ENCODE results near the gene TMEM175.
A peak's percentile ranks its signal among the peaks of the same experiment; 100 is the strongest.

Gene TMEM175, protein sequence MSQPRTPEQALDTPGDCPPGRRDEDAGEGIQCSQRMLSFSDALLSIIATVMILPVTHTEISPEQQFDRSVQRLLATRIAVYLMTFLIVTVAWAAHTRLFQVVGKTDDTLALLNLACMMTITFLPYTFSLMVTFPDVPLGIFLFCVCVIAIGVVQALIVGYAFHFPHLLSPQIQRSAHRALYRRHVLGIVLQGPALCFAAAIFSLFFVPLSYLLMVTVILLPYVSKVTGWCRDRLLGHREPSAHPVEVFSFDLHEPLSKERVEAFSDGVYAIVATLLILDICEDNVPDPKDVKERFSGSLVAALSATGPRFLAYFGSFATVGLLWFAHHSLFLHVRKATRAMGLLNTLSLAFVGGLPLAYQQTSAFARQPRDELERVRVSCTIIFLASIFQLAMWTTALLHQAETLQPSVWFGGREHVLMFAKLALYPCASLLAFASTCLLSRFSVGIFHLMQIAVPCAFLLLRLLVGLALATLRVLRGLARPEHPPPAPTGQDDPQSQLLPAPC

DNA sequence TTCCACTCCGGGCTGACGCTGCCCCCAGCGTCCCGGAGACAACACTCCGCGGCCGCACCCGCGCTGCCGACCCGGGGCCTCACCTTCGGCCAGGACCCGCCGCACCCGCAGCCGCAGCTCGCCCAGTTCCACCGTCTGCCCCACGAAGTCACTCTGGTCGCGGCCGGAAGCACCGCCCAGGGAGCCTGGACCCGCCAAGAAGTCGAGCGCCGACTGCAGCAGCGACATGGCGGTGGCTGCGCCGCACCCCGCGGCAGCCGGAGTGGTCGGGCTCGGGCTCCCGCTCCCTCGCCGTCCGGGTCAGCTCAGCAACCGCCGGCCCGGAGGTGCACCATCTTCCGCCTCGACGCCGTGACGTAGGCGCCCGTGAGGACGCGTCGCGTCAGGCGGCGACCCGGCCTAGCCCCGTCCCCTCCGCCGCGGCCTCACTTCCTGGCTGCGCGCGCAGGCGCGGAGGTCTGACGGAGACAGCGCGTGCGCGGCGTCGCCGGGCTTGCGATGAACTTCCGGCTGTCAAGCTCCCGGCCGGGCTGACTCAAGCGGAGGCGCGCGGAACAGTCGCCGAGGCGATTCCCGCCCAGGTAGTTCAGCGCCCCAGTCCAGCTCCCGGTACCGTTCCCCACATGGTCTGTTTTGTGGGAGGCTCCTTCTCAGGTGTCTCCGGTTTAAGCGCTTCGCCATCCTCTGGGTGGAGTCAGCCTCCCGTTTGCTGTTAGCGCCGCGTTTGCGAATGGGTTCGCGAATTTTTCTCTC is at the start of gene TMEM175, which contains the start of gene GAK:
Gene TMEM175, plus strand, starts transcription at position 501 of the 753 bp plus-strand sequence. CDS start 15,280 bp downstream, outside the sequence.
Gene GAK, minus strand, starts transcription at position 357 of the 753 bp plus-strand sequence. Its CDS starts 129 bp downstream, at position 228.
- Histone ChIP-seq H3K27me3 (ENCODE audit: insufficient read depth, low read depth) (no peaks in the 10 kb centered on the region), H3K4me1 (ENCODE audit: low read depth, poor library complexity, severe bottlenecking) (peaks cover 11% of the 10 kb centered on the region), H3K4me2 (peak within 1 kb of the TSS; percentile 73; the same call in 1 of the 2 replicates), H3K79me2 (ENCODE audit: insufficient read depth, low read depth) (peaks cover 43% of the 10 kb centered on the region), H3K27ac (peak within 1 kb of the TSS; percentile 63), H4K20me1 (ENCODE audit: insufficient read depth) (no peaks in the 10 kb centered on the region), H2AFZ (ENCODE audit: low read depth) (peak within 1 kb of the TSS; percentile 71), H3K36me3 (ENCODE audit: insufficient read depth) (no peaks in the 10 kb centered on the region), H3K9ac (peak within 1 kb of the TSS; percentile 78), H3K4me3 (IDR thresholded peaks at IDR 0.05; ENCODE audit: insufficient read depth, low read depth, low read length) (no peak within 1 kb of the TSS)
- TF ChIP-seq, protein P1, sequence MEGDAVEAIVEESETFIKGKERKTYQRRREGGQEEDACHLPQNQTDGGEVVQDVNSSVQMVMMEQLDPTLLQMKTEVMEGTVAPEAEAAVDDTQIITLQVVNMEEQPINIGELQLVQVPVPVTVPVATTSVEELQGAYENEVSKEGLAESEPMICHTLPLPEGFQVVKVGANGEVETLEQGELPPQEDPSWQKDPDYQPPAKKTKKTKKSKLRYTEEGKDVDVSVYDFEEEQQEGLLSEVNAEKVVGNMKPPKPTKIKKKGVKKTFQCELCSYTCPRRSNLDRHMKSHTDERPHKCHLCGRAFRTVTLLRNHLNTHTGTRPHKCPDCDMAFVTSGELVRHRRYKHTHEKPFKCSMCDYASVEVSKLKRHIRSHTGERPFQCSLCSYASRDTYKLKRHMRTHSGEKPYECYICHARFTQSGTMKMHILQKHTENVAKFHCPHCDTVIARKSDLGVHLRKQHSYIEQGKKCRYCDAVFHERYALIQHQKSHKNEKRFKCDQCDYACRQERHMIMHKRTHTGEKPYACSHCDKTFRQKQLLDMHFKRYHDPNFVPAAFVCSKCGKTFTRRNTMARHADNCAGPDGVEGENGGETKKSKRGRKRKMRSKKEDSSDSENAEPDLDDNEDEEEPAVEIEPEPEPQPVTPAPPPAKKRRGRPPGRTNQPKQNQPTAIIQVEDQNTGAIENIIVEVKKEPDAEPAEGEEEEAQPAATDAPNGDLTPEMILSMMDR (conservative IDR thresholded peaks at IDR 0.05; ENCODE audit: low read depth, low read length) = no peak

DNA sequence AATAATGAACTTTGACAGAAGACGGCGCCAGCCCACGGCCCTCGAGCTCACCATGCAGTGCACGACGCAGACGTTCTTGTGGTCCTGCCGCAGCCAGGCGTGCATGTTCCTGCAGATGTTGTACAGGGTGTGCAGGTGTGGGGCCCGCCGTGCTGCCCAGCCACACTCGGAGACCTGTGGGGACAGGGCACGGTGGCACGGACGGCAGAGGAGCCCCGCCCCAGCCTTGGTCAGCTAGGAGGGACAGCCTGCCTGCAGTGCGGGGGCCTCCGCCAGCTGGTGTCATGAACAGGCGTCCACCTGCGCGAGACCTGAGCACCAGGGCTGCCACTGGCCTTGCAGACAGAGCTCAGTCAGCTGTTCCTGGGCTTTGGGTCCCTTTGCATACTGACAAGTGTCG is 49.6 kb upstream of the TMEM175 start:
- TF ChIP-seq, protein P1 (conservative IDR thresholded peaks at IDR 0.05; ENCODE audit: low read depth, low read length) = no peak
- Histone ChIP-seq H3K27me3 (ENCODE audit: insufficient read depth, low read depth) (no peaks in the 10 kb centered on the region), H3K9ac (no peak overlapping the region), H2AFZ (ENCODE audit: low read depth) (no peak overlapping the region), H3K4me2 (no peak overlapping the region), H3K4me3 (IDR thresholded peaks at IDR 0.05; ENCODE audit: insufficient read depth, low read depth, low read length) (no peak overlapping the region), H3K4me1 (ENCODE audit: low read depth, poor library complexity, severe bottlenecking) (no peaks in the 10 kb centered on the region), H3K36me3 (ENCODE audit: insufficient read depth) (no peaks in the 10 kb centered on the region), H4K20me1 (ENCODE audit: insufficient read depth) (no peaks in the 10 kb centered on the region), H3K79me2 (ENCODE audit: insufficient read depth, low read depth) (no peaks in the 10 kb centered on the region), H3K27ac (no peak overlapping the region)

DNA sequence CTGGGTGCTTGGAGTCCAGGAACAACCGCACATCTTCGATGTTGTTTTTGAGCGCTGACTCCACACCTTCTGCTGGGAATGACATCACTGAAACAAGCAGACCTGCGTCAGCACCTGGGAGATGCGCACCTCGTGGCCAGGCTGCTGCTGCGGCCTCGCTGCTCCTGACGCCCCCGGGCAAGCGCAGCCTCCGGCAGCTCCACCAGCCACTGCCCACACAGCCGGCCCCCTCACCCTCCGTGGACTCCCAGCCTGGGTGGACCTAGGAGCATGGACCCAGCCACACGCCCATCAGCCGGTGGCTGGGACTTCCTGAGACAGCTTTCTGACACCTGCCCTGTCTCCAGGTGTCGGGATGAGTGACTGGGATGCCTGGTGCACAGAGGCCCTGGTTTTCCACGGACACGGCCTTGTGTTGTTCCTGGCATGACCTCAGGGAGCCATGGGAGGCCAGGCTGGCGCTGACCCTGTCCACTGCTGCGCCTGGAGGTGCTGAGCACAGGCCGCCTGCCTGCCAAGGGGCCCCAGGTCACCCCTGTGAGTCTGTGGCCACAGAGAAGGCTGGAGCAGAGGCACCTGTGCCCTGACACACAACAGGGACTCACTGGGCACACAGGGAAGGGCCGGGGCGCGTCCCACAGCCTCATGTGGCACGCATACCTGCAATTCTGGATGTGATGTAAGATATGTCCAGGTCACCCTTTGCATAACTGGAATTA is 48.7 kb upstream of the TMEM175 start:
- Histone ChIP-seq H3K4me1 (ENCODE audit: low read depth, poor library complexity, severe bottlenecking) (no peaks in the 10 kb centered on the region), H3K4me2 (no peak overlapping the region), H3K36me3 (ENCODE audit: insufficient read depth) (no peaks in the 10 kb centered on the region), H3K4me3 (IDR thresholded peaks at IDR 0.05; ENCODE audit: insufficient read depth, low read depth, low read length) (no peak overlapping the region), H4K20me1 (ENCODE audit: insufficient read depth) (no peaks in the 10 kb centered on the region), H3K9ac (no peak overlapping the region), H3K27ac (no peak overlapping the region), H3K27me3 (ENCODE audit: insufficient read depth, low read depth) (no peaks in the 10 kb centered on the region), H2AFZ (ENCODE audit: low read depth) (no peak overlapping the region), H3K79me2 (ENCODE audit: insufficient read depth, low read depth) (no peaks in the 10 kb centered on the region)
- TF ChIP-seq, protein P1 (conservative IDR thresholded peaks at IDR 0.05; ENCODE audit: low read depth, low read length) = no peak

DNA sequence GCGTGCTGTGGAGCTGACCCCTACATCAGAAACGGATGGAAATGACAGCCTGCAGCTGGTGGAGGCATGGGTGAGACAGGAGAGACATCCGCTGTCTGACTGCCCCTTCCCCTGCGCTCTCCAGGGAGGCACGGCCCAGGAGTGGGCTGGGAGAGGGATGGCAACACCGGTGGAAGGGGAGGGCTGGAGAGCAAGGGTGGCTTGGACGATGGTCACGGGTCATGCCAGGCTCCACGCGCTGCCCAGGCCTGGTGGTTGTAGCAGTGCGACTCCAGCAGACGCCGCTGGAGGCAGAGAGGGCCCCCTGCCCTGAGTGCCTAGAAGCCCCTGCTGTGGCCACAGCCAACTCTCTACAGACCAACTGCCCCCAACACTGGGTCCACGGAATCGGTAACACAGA is 48.0 kb upstream of the TMEM175 start:
- Histone ChIP-seq H3K4me1 (ENCODE audit: low read depth, poor library complexity, severe bottlenecking) (no peaks in the 10 kb centered on the region), H4K20me1 (ENCODE audit: insufficient read depth) (no peaks in the 10 kb centered on the region), H2AFZ (ENCODE audit: low read depth) (no peak overlapping the region), H3K9ac (no peak overlapping the region), H3K4me2 (no peak overlapping the region), H3K27ac (no peak overlapping the region), H3K27me3 (ENCODE audit: insufficient read depth, low read depth) (no peaks in the 10 kb centered on the region), H3K79me2 (ENCODE audit: insufficient read depth, low read depth) (no peaks in the 10 kb centered on the region), H3K4me3 (IDR thresholded peaks at IDR 0.05; ENCODE audit: insufficient read depth, low read depth, low read length) (no peak overlapping the region), H3K36me3 (ENCODE audit: insufficient read depth) (no peaks in the 10 kb centered on the region)
- TF ChIP-seq, protein P1 (conservative IDR thresholded peaks at IDR 0.05; ENCODE audit: low read depth, low read length) = no peak

Measured in KMS-11 (cell line).